ENCODE data around the gene DSE. TPM values are rescaled to one million over a fixed set of nuclear protein-coding genes. Genes with fewer than 3 reads are reported as not detected.

The DSE gene
- total RNA-seq, 1 experiment from 2014 or later, result 9.8 TPM

GRCh38 chr6:116476002-116476678 is 105.4 kb downstream of the DSE start:
- H3K27me3 ChIP-seq (ENCODE audit: low read length), result no peaks in the 10 kb centered on the region
- intact Hi-C loops (cut with micrococcal nuclease), result no loop called here
- BruUV-seq (replicated peaks), result no TSS peak
- no peak for TF ChIP-seq CTCF (conservative IDR thresholded peaks at IDR 0.05; ENCODE audit: low read depth, low read length)
- no peak for TF ChIP-seq EZH2 (IDR thresholded peaks at IDR 0.05; ENCODE audit: low read length, unreplicated experiment)
- TF ChIP-seq EZH2phosphoT487 (IDR thresholded peaks at IDR 0.05; ENCODE audit: borderline replicate concordance, low read length), result no peak
- no peak overlapping the region for H3K27ac ChIP-seq (ENCODE audit: low read length)
- no peak overlapping the region for H2AFZ ChIP-seq (ENCODE audit: low read length)
- CTCF ChIA-PET, result no interaction called here
- H3K4me3 ChIP-seq (ENCODE audit: low read length), result no peak overlapping the region
- H3K79me2 ChIP-seq (ENCODE audit: low read length), result no peaks in the 10 kb centered on the region
- no peak overlapping the region for H3K9ac ChIP-seq (ENCODE audit: low read length)
- no peaks in the 10 kb centered on the region for H3K4me1 ChIP-seq (ENCODE audit: insufficient read depth, low read length)
- no peaks in the 10 kb centered on the region for H4K20me1 ChIP-seq (ENCODE audit: low read length)
- ATAC-seq, result no peak
- H3K4me2 ChIP-seq (ENCODE audit: low read length), result no peak overlapping the region
- no peaks in the 10 kb centered on the region for H3K9me2 ChIP-seq (replicated peaks; ENCODE audit: low read length)
- no peaks in the 10 kb centered on the region for H3K36me3 ChIP-seq (ENCODE audit: low read depth, low read length)
- no peaks in the 10 kb centered on the region for H3F3A ChIP-seq (ENCODE audit: low read length, unreplicated experiment)
- POLR2A ChIA-PET (ENCODE audit: unreplicated experiment), result no interaction called here
- no peaks in the 10 kb centered on the region for H3K9me3 ChIP-seq (ENCODE audit: low read length)
- no peak for DNase-seq

GRCh38 chr6:116482780-116483179 is 112.0 kb downstream of the DSE start:
- no peaks in the 10 kb centered on the region for H3K79me2 ChIP-seq (ENCODE audit: low read length)
- H3F3A ChIP-seq (ENCODE audit: low read length, unreplicated experiment), result no peaks in the 10 kb centered on the region
- BruUV-seq (replicated peaks), result no TSS peak
- H3K27me3 ChIP-seq (ENCODE audit: low read length), result no peaks in the 10 kb centered on the region
- intact Hi-C loops (cut with micrococcal nuclease), result no loop called here
- H3K4me1 ChIP-seq (ENCODE audit: insufficient read depth, low read length), result no peaks in the 10 kb centered on the region
- no peak overlapping the region for H3K9ac ChIP-seq (ENCODE audit: low read length)
- H3K4me2 ChIP-seq (ENCODE audit: low read length), result no peak overlapping the region
- H3K9me2 ChIP-seq (replicated peaks; ENCODE audit: low read length), result no peaks in the 10 kb centered on the region
- no peak overlapping the region for H2AFZ ChIP-seq (ENCODE audit: low read length)
- ChIA-PET CTCF (no interaction called here), POLR2A (ENCODE audit: unreplicated experiment) (no interaction called here)
- no peak for TF ChIP-seq EZH2phosphoT487 (IDR thresholded peaks at IDR 0.05; ENCODE audit: borderline replicate concordance, low read length)
- TF ChIP-seq CTCF (conservative IDR thresholded peaks at IDR 0.05; ENCODE audit: low read depth, low read length), result no peak
- no peak for TF ChIP-seq EZH2 (IDR thresholded peaks at IDR 0.05; ENCODE audit: low read length, unreplicated experiment)
- DNase-seq (no peak), ATAC-seq (no peak)
- H4K20me1 ChIP-seq (ENCODE audit: low read length), result no peaks in the 10 kb centered on the region
- no peak overlapping the region for H3K27ac ChIP-seq (ENCODE audit: low read length)
- no peaks in the 10 kb centered on the region for H3K36me3 ChIP-seq (ENCODE audit: low read depth, low read length)
- no peaks in the 10 kb centered on the region for H3K9me3 ChIP-seq (ENCODE audit: low read length)
- no peak overlapping the region for H3K4me3 ChIP-seq (ENCODE audit: low read length)

- Histone ChIP-seq H3K4me3 (ENCODE audit: low read length) (no peak overlapping the region), H3K4me1 (ENCODE audit: insufficient read depth, low read length) (no peaks in the 10 kb centered on the region), H3K79me2 (ENCODE audit: low read length) (no peaks in the 10 kb centered on the region), H3K9me2 (replicated peaks; ENCODE audit: low read length) (no peaks in the 10 kb centered on the region), H3K9me3 (ENCODE audit: low read length) (no peaks in the 10 kb centered on the region), H3K4me2 (ENCODE audit: low read length) (no peak overlapping the region), H3F3A (ENCODE audit: low read length, unreplicated experiment) (no peaks in the 10 kb centered on the region), H3K27me3 (ENCODE audit: low read length) (no peaks in the 10 kb centered on the region), H2AFZ (ENCODE audit: low read length) (no peak overlapping the region), H3K36me3 (ENCODE audit: low read depth, low read length) (no peaks in the 10 kb centered on the region), H3K27ac (ENCODE audit: low read length) (no peak overlapping the region), H3K9ac (ENCODE audit: low read length) (no peak overlapping the region), H4K20me1 (ENCODE audit: low read length) (no peaks in the 10 kb centered on the region)
- no peak for ATAC-seq
- POLR2A ChIA-PET (ENCODE audit: unreplicated experiment), result no interaction called here
- no peak for DNase-seq
- CTCF ChIA-PET, result no interaction called here
- no TSS peak for BruUV-seq (replicated peaks)
- intact Hi-C loops (cut with micrococcal nuclease), result no loop called here
- TF ChIP-seq CTCF (conservative IDR thresholded peaks at IDR 0.05; ENCODE audit: low read depth, low read length) (no peak), EZH2phosphoT487 (IDR thresholded peaks at IDR 0.05; ENCODE audit: borderline replicate concordance, low read length) (no peak), EZH2 (IDR thresholded peaks at IDR 0.05; ENCODE audit: low read length, unreplicated experiment) (no peak)
Observed at GRCh38 chr6:116483616-116484015, 112.9 kb downstream of the DSE start.

All from PC-3 (cell line).